ENCODE measurements around the gene DGKD.

Gene DGKD

GRCh38 chr2:233319256-233319655 is 35.0 kb upstream of the DGKD start:
- no peak overlapping the region for H3K4me3 ChIP-seq (ENCODE audit: control insufficient read depth, low read depth, low read length)
- no peak for DNase-seq (ENCODE audit: low read depth)
- TF ChIP-seq CTCF (conservative IDR thresholded peaks at IDR 0.05; ENCODE audit: control insufficient read depth, insufficient read depth, low read depth, low read length): no peak

GRCh38 chr2:233320470-233320869 is 33.8 kb upstream of the DGKD start:
- no peak for DNase-seq (ENCODE audit: low read depth)
- no peak for TF ChIP-seq CTCF (conservative IDR thresholded peaks at IDR 0.05; ENCODE audit: control insufficient read depth, insufficient read depth, low read depth, low read length)
- no peak overlapping the region for H3K4me3 ChIP-seq (ENCODE audit: control insufficient read depth, low read depth, low read length)

- TF ChIP-seq CTCF (conservative IDR thresholded peaks at IDR 0.05; ENCODE audit: control insufficient read depth, insufficient read depth, low read depth, low read length): no peak
- no peak overlapping the region for H3K4me3 ChIP-seq (ENCODE audit: control insufficient read depth, low read depth, low read length)
Measured at GRCh38 chr2:233321166-233321565, 33.1 kb upstream of the DGKD start.

GRCh38 chr2:233323851-233324250 is 30.4 kb upstream of the DGKD start:
- DNase-seq (ENCODE audit: low read depth): no peak
- H3K4me3 ChIP-seq (ENCODE audit: control insufficient read depth, low read depth, low read length): no peak overlapping the region
- TF ChIP-seq CTCF (conservative IDR thresholded peaks at IDR 0.05; ENCODE audit: control insufficient read depth, insufficient read depth, low read depth, low read length): no peak

More at GRCh38 chr2:233321166-233321565, 33.1 kb upstream of the DGKD start:
- DNase-seq (ENCODE audit: low read depth): no peak

GRCh38 chr2:233325256-233325655 is 29.0 kb upstream of the DGKD start:
- TF ChIP-seq CTCF (conservative IDR thresholded peaks at IDR 0.05; ENCODE audit: control insufficient read depth, insufficient read depth, low read depth, low read length): no peak
- no peak for DNase-seq (ENCODE audit: low read depth)
- no peak overlapping the region for H3K4me3 ChIP-seq (ENCODE audit: control insufficient read depth, low read depth, low read length)

GRCh38 chr2:233325814-233326213 is 28.5 kb upstream of the DGKD start:
- no peak for TF ChIP-seq CTCF (conservative IDR thresholded peaks at IDR 0.05; ENCODE audit: control insufficient read depth, insufficient read depth, low read depth, low read length)
- H3K4me3 ChIP-seq (ENCODE audit: control insufficient read depth, low read depth, low read length): no peak overlapping the region
- no peak for DNase-seq (ENCODE audit: low read depth)

GRCh38 chr2:233326500-233326899 is 27.8 kb upstream of the DGKD start:
- no peak overlapping the region for H3K4me3 ChIP-seq (ENCODE audit: control insufficient read depth, low read depth, low read length)
- TF ChIP-seq CTCF (conservative IDR thresholded peaks at IDR 0.05; ENCODE audit: control insufficient read depth, insufficient read depth, low read depth, low read length): no peak
- DNase-seq (ENCODE audit: low read depth): no peak
